Islet of Langerhans (tissue), 1 donor: ENCODE data around the gene PEX16.
A peak's percentile ranks its signal among the peaks of the same experiment; 100 is the strongest.

Experiments used
- FAIRE-seq: peaks from one replicate; lab custom pipeline; 2011; peaks lifted over from hg19 to GRCh38; lab: Jason Lieb, UNC

The PEX16 gene

GRCh38 chr11:45917623-45918330, at the start of gene PEX16:
TSS of gene PEX16 (minus strand) at chr11:45917877. CDS start at chr11:45917811, 66 bp downstream.
- peak; percentile 41 for FAIRE-seq

DNA sequence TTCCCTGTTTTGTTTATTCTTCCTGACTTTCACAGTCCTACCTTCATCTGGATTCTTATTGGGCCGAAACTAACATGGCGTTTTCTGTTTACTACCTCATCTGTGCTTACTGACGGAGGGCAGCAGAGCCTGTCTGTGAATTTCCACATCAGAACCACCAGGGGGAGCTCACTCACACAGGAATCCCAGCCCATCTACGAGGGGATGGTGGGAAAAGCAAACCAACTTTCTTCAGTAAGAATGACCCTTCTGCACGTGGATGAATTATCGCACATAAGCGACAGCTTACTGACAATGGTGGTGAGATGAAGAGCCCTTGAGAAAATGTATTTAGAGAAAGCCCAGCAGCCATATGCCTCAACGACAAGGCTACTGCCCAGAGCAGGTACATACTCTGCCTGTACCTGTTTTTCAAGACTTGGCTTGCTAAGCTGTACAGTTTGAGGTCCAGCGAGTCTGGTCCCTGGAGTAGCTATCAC, 47.3 kb upstream of the PEX16 start:
- FAIRE-seq, result peak; percentile 94

DNA sequence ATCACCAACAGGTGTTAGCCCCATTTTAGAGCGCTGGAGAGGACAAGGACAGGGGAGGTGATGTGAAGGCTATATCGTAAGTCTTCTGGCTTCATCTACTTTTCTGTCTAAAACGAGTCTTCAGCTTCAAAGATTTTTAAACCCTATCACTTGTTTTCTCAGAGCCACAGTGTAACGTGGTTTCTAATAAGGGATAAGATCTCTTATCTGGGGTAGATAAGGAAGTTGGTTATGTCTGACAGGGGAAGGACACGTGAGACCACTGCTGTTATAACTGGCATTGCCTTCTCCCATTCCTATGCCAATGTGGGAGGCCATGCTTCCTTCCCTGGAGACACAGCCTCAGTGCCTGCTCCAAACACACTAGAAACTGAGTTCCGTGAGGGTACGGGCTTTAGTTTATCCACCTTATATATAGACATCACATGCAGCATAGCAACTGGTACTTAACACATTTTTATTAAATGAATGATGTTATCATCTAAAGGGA, 44.1 kb upstream of the PEX16 start:
- no peak for FAIRE-seq

DNA sequence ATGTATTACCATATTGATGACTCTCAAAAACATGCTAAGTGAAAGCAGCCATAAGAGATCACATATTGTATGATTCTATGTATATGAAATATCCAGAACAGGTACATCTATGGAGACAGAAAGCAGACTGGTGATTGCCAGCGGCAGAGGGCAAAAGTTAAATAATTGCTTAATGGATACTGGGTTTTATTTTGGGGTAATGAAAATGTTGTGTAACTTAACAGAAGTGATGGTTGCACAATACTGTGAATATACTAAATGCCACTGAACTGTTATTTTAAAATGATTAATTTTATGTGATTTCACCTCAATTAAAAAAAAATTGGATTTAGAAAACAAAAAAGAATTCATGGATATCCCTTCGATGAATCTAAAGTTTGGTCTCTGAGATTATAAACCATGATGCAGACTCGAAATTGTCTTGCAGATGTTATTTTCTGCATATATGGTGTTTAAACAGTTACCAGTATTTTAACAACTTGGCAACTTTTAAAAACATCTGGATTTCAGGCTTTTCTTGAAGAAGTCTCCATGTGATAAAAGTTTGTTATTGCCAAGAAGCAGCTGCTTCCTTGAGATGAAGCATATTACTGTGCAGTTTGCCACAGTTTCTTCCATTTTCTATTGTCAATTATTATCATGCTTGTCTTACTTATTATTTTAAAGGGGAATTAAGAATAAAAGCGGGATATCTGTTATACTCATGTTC, 42.9 kb upstream of the PEX16 start:
- no peak for FAIRE-seq

- no peak for FAIRE-seq
Measured at GRCh38 chr11:45959851-45960250, 42.2 kb upstream of the PEX16 start.

- FAIRE-seq, result no peak
Measured at GRCh38 chr11:45949992-45950407, 32.3 kb upstream of the PEX16 start.

DNA sequence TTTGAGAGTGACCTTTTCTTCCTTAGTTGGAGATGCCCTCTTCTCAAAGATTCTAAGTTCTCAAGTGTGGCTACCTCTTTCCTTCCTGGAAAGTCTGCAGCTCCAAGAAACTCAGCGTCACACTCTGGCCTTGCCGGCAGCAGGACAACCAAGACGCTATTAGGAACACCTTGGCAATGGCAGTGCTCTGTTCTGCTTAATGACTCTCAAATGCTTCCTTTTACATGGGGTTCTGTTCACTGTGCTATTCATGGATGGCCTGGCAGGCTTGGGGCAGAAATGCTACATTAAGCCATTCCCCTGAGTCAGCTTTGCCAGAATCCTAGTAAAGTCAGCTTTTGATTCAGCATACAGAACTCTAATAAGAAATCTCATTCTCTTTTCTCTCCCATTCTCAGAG, 30.7 kb upstream of the PEX16 start:
- no peak for FAIRE-seq

DNA sequence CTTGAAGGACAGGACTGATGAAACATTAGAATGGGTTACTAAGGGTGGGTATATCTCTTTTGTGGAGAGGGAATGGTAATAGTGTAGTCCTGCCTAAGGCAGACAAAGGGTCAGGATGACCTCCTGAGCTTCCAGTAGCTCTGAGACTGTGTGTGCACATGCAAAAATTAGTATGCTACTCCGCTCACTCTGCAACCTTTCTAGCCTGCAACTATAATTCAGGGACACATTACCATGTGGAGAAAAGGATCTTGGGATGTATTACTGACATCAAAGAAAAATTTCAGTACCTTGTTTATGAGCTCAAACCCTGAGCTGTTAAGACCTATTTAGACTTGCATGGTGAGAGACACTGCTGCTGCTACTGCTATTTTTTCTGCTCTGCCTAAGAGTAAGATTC, 30.2 kb upstream of the PEX16 start:
- FAIRE-seq, result no peak

- no peak for FAIRE-seq
Measured at GRCh38 chr11:45945397-45945999, 27.8 kb upstream of the PEX16 start.

GRCh38 chr11:45942381-45942780, 24.7 kb upstream of the PEX16 start:
- no peak for FAIRE-seq

GRCh38 chr11:45941285-45941684, 23.6 kb upstream of the PEX16 start:
- FAIRE-seq, result no peak

GRCh38 chr11:45939836-45940235, 22.2 kb upstream of the PEX16 start:
- no peak for FAIRE-seq

- no peak for FAIRE-seq
Measured at GRCh38 chr11:45937916-45938315, 20.2 kb upstream of the PEX16 start.

DNA sequence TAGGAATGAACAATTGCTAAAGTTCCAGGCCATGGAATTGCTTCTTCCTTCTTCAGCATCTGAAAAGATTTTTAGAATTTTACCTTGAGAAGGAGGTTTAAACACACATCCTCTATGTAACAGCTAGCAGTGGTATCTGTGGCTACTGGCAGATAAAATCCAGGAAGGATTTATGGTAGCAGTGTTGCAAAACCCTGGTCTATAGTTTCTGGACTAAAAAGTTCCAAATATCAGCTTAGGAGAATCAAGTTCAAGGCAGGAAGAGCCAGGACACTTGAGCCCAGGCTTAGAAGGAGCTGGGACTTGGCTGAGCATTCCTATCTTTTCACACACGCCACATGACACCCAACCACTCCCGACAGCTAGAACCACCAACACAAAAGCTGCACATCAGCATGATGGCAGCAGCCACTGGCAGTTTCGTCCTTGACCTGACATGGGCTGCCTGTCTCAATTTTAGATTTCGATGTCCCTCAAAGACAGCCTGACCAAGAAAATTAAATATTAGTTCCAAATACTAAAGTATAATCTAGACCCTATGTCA, 18.9 kb upstream of the PEX16 start:
- no peak for FAIRE-seq

- FAIRE-seq, result no peak
Measured at GRCh38 chr11:45935349-45936064, 17.8 kb upstream of the PEX16 start.

- no peak for FAIRE-seq
Measured at GRCh38 chr11:45934580-45935318, 17.1 kb upstream of the PEX16 start.

GRCh38 chr11:45933846-45934579, 16.3 kb upstream of the PEX16 start:
- no peak for FAIRE-seq

GRCh38 chr11:45933131-45933831, 15.6 kb upstream of the PEX16 start:
- FAIRE-seq, result no peak

DNA sequence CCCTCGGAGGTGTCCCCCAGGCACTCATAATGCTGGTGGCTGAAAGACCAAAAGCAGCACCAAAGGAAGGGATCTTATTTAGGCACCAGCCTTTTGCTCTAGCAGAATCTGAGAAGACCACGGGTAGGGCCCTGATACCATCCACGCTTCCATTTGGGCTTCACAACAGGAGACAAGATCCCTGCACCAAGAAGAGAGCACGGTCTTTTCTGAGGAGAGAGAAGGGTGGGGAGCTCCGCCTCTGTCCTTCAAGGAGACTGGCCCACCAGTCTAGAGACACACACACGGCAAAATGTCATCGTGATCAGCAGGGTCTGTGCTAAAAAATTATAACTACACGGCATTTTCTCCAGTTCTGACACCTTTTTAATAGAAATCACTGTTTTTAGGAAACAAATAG, 14.5 kb upstream of the PEX16 start:
- FAIRE-seq, result no peak

DNA sequence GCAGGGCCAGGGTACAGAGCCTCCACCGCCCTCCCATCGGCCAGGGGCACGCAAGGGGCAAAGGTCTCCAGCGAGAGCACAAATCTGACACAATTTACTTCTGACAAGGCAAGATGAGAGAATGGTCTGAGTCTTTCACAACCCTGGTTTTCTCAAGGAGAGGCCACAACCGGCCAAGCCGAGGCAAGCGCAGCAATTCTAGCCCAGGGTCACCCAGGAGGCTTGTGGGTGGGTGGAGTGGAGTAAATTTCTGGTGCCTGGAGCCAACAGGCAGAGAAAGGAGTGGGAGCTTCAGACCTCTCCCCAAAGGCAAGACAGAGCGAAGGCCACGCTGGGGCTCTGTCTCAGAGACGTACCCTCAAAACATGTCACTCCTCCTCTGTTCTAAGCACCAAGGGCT, 14.1 kb upstream of the PEX16 start:
- no peak for FAIRE-seq
